Caki2 (cell line): Measurements from ENCODE around the gene NHLH2. TPM values are rescaled to one million over a fixed set of nuclear protein-coding genes. Genes with fewer than 3 reads are reported as not detected.
A peak's percentile ranks its signal among the peaks of the same experiment; 100 is the strongest.

Experiments
- DNase-seq: peaks from one replicate; pipeline ENCODE4 v3.0.0-alpha.2; 2015; ENCODE audit warnings: low read depth
- in situ Hi-C: cut with HindIII; loops from 2 replicates; pipeline ENCODE4 v1.10.0; 2016; ENCODE audit warnings: low sequenced_read_pairs, low pct_unique_long_range_greater_than_20kb, mixed read lengths
- total RNA-seq: library from RNA; depleted of rRNA; stranded (reverse); fragments of >200 nt; shearing (Covaris generic); gene quantifications from 2 replicates; pipeline ENCODE4 v1.2.3, GENCODE V29; 2014; ENCODE audit warnings: low replicate concordance; rRNA removed

The NHLH2 gene
- total RNA-seq, 1 experiment from 2014 or later, result not detected

DNA sequence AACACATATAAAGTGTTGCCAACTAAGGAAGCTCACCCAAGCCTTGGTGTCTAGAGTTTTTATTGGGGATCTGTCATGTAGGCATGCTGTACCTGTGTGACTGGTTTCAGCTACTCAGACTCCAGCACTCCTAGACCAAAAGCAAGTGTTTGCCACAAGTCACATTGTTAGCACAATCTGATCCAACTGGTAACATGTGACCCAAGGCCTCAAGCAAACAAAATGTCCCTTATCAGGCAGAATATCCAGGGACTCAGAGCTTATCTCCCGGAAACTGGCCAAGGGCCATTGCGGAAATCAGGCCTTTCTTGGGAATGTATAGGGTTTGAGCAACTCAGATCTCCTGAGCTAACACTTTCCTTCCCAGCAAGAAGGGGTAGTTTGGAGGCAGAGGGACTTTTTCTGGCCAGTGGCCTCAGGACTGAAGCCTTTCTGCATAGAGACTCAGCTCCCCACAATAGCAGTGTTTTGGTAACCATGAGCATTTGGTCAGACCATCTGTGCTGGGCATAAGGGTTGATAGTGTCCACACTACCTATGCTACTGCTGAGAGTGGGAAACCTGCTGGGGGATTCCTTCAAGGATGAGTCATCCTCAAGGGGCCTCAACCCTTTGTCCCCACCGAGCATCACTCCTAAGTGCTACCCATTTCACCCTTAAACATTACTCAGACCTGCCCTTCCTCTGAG, 29.6 kb downstream of the NHLH2 start:
- in situ Hi-C loops, result no loop called here

GRCh38 chr1:115810609-115811008, 30.3 kb downstream of the NHLH2 start:
- DNase-seq, result no peak
- in situ Hi-C loops, result no loop called here

More for the DNA sequence above, 29.6 kb downstream of the NHLH2 start:
- no peak for DNase-seq

- no peak for DNase-seq
- in situ Hi-C loops, result no loop called here
These were observed 31.1 kb downstream of the NHLH2 start for GRCh38 chr1:115809847-115810246.

GRCh38 chr1:115809076-115809475, 31.9 kb downstream of the NHLH2 start:
- DNase-seq, result no peak
- in situ Hi-C loops, result no loop called here

- in situ Hi-C loops, result no loop called here
- peak; percentile 28 for DNase-seq
These were observed 33.2 kb downstream of the NHLH2 start for GRCh38 chr1:115807723-115808122.

GRCh38 chr1:115805597-115805996, 35.3 kb downstream of the NHLH2 start:
- in situ Hi-C loops, result no loop called here

DNA sequence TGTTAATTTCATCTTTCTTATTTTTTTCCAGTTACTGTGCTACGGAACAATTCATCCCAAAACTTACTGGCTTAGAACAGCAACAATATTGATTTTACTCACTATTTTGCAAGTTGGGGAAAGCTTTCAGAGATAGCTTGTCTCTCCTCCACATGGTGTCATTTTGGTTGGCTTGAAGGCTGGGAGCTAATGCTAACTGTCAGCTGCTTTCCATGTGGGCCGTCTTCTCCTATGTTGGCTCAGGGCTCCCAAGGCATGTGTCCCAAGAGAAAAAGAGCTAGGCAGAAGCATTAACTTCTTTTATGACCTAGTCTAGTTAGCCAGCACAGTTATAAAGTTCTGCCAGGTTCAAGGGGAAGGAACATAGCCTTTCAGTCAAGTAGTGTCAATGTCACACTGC, 38.5 kb downstream of the NHLH2 start:
- in situ Hi-C loops, result no loop called here

More at GRCh38 chr1:115805597-115805996, 35.3 kb downstream of the NHLH2 start:
- DNase-seq, result no peak

GRCh38 chr1:115797486-115797885, 43.4 kb downstream of the NHLH2 start:
- in situ Hi-C loops, result no loop called here
- no peak for DNase-seq

More for the DNA sequence above, 38.5 kb downstream of the NHLH2 start:
- no peak for DNase-seq

DNA sequence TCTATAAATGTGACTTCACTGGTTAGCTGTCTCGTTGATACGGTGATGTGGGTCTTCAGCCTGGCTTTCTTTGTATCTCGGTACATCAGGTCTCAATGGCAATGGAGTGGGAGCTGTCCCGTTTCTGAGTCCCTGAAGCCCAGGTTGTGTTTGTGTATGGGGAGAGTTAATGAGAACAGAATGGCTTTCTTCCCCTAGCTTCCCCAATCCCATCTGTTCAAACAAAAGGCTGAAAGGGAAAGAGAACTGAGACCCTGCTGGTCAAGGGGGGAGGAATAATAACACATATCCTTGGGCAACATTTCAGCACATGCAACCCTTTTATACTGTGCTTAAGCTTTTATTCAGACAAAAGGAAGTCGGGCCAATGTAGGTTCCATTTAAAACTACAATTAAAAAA, 44.0 kb downstream of the NHLH2 start:
- in situ Hi-C loops, result no loop called here
- no peak for DNase-seq

DNA sequence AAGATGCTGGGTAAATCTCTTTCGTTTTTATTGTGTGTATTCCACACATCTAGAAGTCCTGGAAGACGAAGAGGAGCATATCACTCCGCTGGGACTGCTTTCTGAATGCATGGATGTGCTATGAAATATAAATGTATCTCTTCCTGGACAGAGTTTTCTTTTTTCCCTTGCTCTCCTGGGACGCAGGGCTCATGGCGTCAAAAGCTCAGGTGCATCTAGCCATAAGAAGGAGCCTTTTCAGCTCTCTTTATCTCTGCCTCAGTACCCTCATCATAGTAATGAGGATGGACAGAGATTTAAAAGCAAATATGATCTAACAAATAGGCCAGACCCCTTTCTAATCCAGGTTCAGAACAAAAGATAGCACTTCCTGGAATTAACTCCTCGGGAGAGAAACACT, 44.9 kb downstream of the NHLH2 start:
- in situ Hi-C loops, result no loop called here
- DNase-seq, result no peak

GRCh38 chr1:115794976-115795639, 45.8 kb downstream of the NHLH2 start:
- no peak for DNase-seq
- in situ Hi-C loops, result no loop called here

DNA sequence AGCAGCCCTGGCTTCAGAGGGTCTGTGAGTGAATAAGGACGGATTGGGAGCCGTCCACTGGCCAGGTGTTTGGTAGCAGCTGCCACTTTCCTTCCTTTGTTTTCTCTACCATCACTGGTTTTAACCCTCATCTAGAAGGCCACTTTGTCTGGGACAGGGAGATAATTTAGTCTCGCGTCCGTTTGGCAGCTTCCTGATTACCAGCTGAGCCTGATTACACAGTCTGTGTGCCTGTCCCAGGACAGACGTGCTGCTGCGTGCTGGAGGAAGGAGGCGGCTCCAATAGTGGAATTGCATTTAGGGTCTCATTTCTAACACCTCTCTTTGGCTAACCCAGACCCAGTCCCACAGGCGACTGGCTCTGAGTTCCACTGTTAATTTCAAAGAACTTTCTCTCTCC, 47.8 kb downstream of the NHLH2 start:
- DNase-seq, result no peak
- in situ Hi-C loops, result no loop called here

- DNase-seq, result no peak
- in situ Hi-C loops, result no loop called here
These were observed 49.1 kb downstream of the NHLH2 start for GRCh38 chr1:115791816-115792215.

- in situ Hi-C loops, result no loop called here
- DNase-seq, result no peak
These were observed 50.1 kb downstream of the NHLH2 start for GRCh38 chr1:115790846-115791245.

- in situ Hi-C loops, result no loop called here
- DNase-seq, result no peak
These were observed 50.6 kb downstream of the NHLH2 start for GRCh38 chr1:115790356-115790755.

Other genes starting within 250 kb of the NHLH2 start
- gene VANGL1, start 199.2 kb downstream of the NHLH2 start, total RNA-seq, result 1.6 and 3.6 TPM in 2 replicates
- gene CASQ2, start 72.4 kb downstream of the NHLH2 start, total RNA-seq, result not detected in 2 replicates
- gene SLC22A15, start 135.4 kb upstream of the NHLH2 start, total RNA-seq, result 1.5 and 4.2 TPM in 2 replicates